Neural cell (in vitro differentiated cells): ENCODE measurements around the gene TFPI2. TPM values are rescaled to one million over a fixed set of nuclear protein-coding genes. Genes with fewer than 3 reads are reported as not detected.

Experiments used
- H2AFZ ChIP-seq: fragments of 200-600, 300-800 bp; sonication (generic), shearing (Covaris generic); 2 replicates; pipeline ENCODE4 v1.6.0; 2014; ENCODE audit warnings: low read depth, mild to moderate bottlenecking, antibody characterized with exemption, low read length, moderate library complexity
- H3F3A ChIP-seq: fragments of 200-600 bp; shearing (Covaris generic); 2 replicates; pipeline ENCODE4 v1.6.1; 2016; ENCODE audit warnings: mild to moderate bottlenecking, moderate library complexity, mixed read lengths, antibody characterized with exemption, low read length; ENCODE audit not compliant: insufficient read depth, poor library complexity, severe bottlenecking
- H3K27ac ChIP-seq: fragments of 200-600, 300-800 bp; sonication (generic), shearing (Covaris generic); 2 replicates; pipeline ENCODE4 v1.5.1; 2014; ENCODE audit warnings: mild to moderate bottlenecking, low read length, moderate library complexity
- H3K27me3 ChIP-seq: fragments of 300-800, 200-600 bp; sonication (generic), shearing (Covaris generic); 2 replicates; pipeline ENCODE4 v1.6.0; 2014; ENCODE audit warnings: mild to moderate bottlenecking, low read depth, low read length, moderate library complexity; ENCODE audit not compliant: insufficient read depth
- H3K36me3 ChIP-seq: fragments of 300-800, 200-600 bp; sonication (generic), shearing (Covaris generic); 2 replicates; pipeline ENCODE4 v1.5.1; 2014; ENCODE audit warnings: mild to moderate bottlenecking, antibody characterized with exemption, low read length, moderate library complexity; ENCODE audit not compliant: insufficient read depth
- H3K4me2 ChIP-seq: fragments of 300-800, 200-600 bp; sonication (generic), shearing (Covaris generic); 2 replicates; pipeline ENCODE4 v1.6.0; 2014; ENCODE audit warnings: mild to moderate bottlenecking, low read length
- H3K4me3 ChIP-seq: fragments of 300-800, 200-600 bp; sonication (generic), shearing (Covaris generic); 2 replicates; pipeline ENCODE4 v1.5.1; 2014; ENCODE audit warnings: mild to moderate bottlenecking, low read length, moderate library complexity
- H3K79me2 ChIP-seq: fragments of 200-600 bp; shearing (Covaris generic); replicated peaks from 2 replicates; pipeline ENCODE4 v1.6.0; 2014; ENCODE audit warnings: mild to moderate bottlenecking, low read length, moderate library complexity; ENCODE audit not compliant: insufficient read depth
- H3K9ac ChIP-seq: fragments of 300-800, 200-600 bp; sonication (generic), shearing (Covaris generic); 2 replicates; pipeline ENCODE4 v1.6.1; 2016; ENCODE audit warnings: mild to moderate bottlenecking, low read length, mixed read lengths
- H3K9me2 ChIP-seq: fragments of 200-600 bp; shearing (Covaris generic); 2 replicates; pipeline ENCODE4 v1.6.1; 2016; ENCODE audit warnings: mild to moderate bottlenecking, low read length, mixed read lengths; ENCODE audit not compliant: insufficient read depth
- H3K9me3 ChIP-seq: fragments of 200-600, 300-800 bp; sonication (generic), shearing (Covaris generic); 2 replicates; pipeline ENCODE4 v1.6.1; 2016; ENCODE audit warnings: mild to moderate bottlenecking, mixed run types, low read length, moderate library complexity, mixed read lengths
- H4K20me1 ChIP-seq: fragments of 200-600 bp; shearing (Covaris generic); 2 replicates; pipeline ENCODE4 v1.6.1; 2016; ENCODE audit warnings: mild to moderate bottlenecking, mixed run types; ENCODE audit not compliant: insufficient read depth
- EP300 ChIP-seq: fragments of 450-650 bp; conservative IDR thresholded peaks from 2 replicates; pipeline ENCODE4 v1.6.1; 2014; ENCODE audit warnings: antibody characterized with exemption, mild to moderate bottlenecking, moderate library complexity; ENCODE audit not compliant: poor library complexity, severe bottlenecking
- EZH2 ChIP-seq: fragments of 200-600, 300-800 bp; shearing (Covaris generic), sonication (generic); IDR thresholded peaks from 2 replicates; pipeline ENCODE4 v1.6.1; 2014; ENCODE audit warnings: antibody characterized with exemption, low read length, borderline replicate concordance, mild to moderate bottlenecking; ENCODE audit not compliant: insufficient read depth, poor library complexity, severe bottlenecking
- MXI1 ChIP-seq: fragments of 450-650 bp; conservative IDR thresholded peaks from 2 replicates; pipeline ENCODE4 v1.6.1; 2014; ENCODE audit warnings: antibody characterized with exemption, mild to moderate bottlenecking; ENCODE audit not compliant: poor library complexity, severe bottlenecking
- POLR2AphosphoS5 ChIP-seq: IDR thresholded peaks from 2 replicates; pipeline ENCODE4 v1.6.1; 2012
- RAD21 ChIP-seq: fragments of 450-650 bp; conservative IDR thresholded peaks from 2 replicates; pipeline ENCODE4 v1.6.1; 2014; ENCODE audit warnings: antibody characterized with exemption, mild to moderate bottlenecking, moderate library complexity
- SMC3 ChIP-seq: fragments of 450-650 bp; conservative IDR thresholded peaks from 2 replicates; pipeline ENCODE4 v1.6.1; 2014; ENCODE audit warnings: antibody characterized with exemption, mild to moderate bottlenecking, moderate library complexity; ENCODE audit not compliant: poor library complexity
- TAF1 ChIP-seq: IDR thresholded peaks from 2 replicates; pipeline ENCODE4 v1.6.1; 2012; ENCODE audit warnings: low read depth
- polyA plus RNA-seq: library from polyadenylated mRNA; depleted of rRNA; stranded (reverse); fragments of >200 nt; gene quantifications from 2 replicates; pipeline ENCODE4 v1.2.3, GENCODE V29; 2014
- TF ChIP-seq, protein P1 (sequence below): IDR thresholded peaks from 2 replicates; pipeline ENCODE4 v1.6.1; 2012; ENCODE audit warnings: borderline replicate concordance
- TF ChIP-seq, protein P2 (sequence below): fragments of 450-650 bp; IDR thresholded peaks from 2 replicates; pipeline ENCODE4 v1.5.1; 2014; ENCODE audit warnings: antibody characterized with exemption, mild to moderate bottlenecking, moderate library complexity; ENCODE audit not compliant: poor library complexity, severe bottlenecking

TFPI2 gene
- polyA plus RNA-seq, 1 donor from 2014 or later: 0.78 TPM

DNA sequence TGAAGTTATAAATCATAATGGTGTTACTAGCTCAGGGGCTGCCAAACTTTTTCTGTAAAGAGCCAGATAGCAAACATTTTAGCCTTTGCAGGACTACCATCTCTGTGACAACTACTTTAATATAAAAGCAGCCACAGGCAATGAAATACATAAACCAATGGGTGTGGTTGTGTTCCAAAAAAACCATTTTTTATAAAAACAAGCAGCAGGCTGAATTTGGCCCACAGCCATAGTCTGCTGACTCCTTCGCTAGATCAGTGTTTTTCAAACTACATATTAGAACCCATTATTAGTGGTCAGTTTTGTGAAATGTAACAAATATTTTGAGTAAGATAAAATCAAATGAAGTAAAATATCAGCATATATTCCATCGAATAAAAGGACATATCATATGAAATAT, 44.5 kb upstream of the TFPI2 start:
- no peak overlapping the region for H3K27ac ChIP-seq
- no peak overlapping the region for H3K4me3 ChIP-seq
- no peaks in the 10 kb centered on the region for H3K9me2 ChIP-seq

DNA sequence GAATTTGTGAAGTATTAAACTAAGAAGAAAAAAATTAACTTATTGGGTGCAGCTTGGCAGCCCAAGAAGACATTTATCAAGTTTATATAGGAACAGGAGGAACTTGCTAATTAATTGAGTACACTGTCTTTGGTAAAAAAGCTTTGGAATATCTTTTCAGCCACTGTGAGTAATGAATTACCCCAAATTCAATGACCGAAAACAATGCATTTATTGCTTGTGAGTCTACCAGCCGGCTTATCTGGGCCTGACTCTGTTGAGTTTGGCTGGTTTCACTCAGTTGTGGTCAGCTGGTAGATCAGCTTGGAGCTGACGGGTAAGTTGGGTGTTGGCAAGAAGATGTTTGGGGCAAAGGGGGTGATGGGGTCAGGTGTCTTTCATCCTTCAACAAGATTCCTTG, 42.6 kb upstream of the TFPI2 start:
- no peak overlapping the region for H3K4me3 ChIP-seq
- H3K27ac ChIP-seq: no peak overlapping the region
- H2AFZ ChIP-seq: no peak overlapping the region
- no peaks in the 10 kb centered on the region for H3F3A ChIP-seq
- no peak for TF ChIP-seq MXI1
- no peak for TF ChIP-seq EP300
- no peak for TF ChIP-seq EZH2
- TF ChIP-seq, protein P1, sequence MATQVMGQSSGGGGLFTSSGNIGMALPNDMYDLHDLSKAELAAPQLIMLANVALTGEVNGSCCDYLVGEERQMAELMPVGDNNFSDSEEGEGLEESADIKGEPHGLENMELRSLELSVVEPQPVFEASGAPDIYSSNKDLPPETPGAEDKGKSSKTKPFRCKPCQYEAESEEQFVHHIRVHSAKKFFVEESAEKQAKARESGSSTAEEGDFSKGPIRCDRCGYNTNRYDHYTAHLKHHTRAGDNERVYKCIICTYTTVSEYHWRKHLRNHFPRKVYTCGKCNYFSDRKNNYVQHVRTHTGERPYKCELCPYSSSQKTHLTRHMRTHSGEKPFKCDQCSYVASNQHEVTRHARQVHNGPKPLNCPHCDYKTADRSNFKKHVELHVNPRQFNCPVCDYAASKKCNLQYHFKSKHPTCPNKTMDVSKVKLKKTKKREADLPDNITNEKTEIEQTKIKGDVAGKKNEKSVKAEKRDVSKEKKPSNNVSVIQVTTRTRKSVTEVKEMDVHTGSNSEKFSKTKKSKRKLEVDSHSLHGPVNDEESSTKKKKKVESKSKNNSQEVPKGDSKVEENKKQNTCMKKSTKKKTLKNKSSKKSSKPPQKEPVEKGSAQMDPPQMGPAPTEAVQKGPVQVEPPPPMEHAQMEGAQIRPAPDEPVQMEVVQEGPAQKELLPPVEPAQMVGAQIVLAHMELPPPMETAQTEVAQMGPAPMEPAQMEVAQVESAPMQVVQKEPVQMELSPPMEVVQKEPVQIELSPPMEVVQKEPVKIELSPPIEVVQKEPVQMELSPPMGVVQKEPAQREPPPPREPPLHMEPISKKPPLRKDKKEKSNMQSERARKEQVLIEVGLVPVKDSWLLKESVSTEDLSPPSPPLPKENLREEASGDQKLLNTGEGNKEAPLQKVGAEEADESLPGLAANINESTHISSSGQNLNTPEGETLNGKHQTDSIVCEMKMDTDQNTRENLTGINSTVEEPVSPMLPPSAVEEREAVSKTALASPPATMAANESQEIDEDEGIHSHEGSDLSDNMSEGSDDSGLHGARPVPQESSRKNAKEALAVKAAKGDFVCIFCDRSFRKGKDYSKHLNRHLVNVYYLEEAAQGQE: no peak
- no peak for TF ChIP-seq RAD21
- TF ChIP-seq POLR2AphosphoS5: no peak
- TF ChIP-seq SMC3: no peak
- TF ChIP-seq, protein P2, sequence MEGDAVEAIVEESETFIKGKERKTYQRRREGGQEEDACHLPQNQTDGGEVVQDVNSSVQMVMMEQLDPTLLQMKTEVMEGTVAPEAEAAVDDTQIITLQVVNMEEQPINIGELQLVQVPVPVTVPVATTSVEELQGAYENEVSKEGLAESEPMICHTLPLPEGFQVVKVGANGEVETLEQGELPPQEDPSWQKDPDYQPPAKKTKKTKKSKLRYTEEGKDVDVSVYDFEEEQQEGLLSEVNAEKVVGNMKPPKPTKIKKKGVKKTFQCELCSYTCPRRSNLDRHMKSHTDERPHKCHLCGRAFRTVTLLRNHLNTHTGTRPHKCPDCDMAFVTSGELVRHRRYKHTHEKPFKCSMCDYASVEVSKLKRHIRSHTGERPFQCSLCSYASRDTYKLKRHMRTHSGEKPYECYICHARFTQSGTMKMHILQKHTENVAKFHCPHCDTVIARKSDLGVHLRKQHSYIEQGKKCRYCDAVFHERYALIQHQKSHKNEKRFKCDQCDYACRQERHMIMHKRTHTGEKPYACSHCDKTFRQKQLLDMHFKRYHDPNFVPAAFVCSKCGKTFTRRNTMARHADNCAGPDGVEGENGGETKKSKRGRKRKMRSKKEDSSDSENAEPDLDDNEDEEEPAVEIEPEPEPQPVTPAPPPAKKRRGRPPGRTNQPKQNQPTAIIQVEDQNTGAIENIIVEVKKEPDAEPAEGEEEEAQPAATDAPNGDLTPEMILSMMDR: no peak
- TF ChIP-seq TAF1: no peak
- H3K36me3 ChIP-seq: no peaks in the 10 kb centered on the region
- H4K20me1 ChIP-seq: no peaks in the 10 kb centered on the region
- no peak overlapping the region for H3K4me2 ChIP-seq
- no peak overlapping the region for H3K9ac ChIP-seq
- H3K79me2 ChIP-seq: no peaks in the 10 kb centered on the region
- no peaks in the 10 kb centered on the region for H3K9me3 ChIP-seq
- H3K9me2 ChIP-seq: no peaks in the 10 kb centered on the region
- H3K27me3 ChIP-seq: no peaks in the 10 kb centered on the region

More for the DNA sequence above, 44.5 kb upstream of the TFPI2 start:
- Histone ChIP-seq H4K20me1 (no peaks in the 10 kb centered on the region), H2AFZ (no peak overlapping the region), H3K79me2 (no peaks in the 10 kb centered on the region), H3K27me3 (no peaks in the 10 kb centered on the region), H3K36me3 (no peaks in the 10 kb centered on the region), H3K9me3 (no peaks in the 10 kb centered on the region), H3K4me2 (no peak overlapping the region), H3K9ac (no peak overlapping the region), H3F3A (no peaks in the 10 kb centered on the region)
- no peak for TF ChIP-seq MXI1
- TF ChIP-seq EP300: no peak
- TF ChIP-seq SMC3: no peak
- no peak for TF ChIP-seq EZH2
- no peak for TF ChIP-seq TAF1
- no peak for TF ChIP-seq POLR2AphosphoS5
- TF ChIP-seq, protein P1: no peak
- TF ChIP-seq RAD21: no peak
- TF ChIP-seq, protein P2: no peak
